ENCODE data around the gene SYNPO2.

DNA sequence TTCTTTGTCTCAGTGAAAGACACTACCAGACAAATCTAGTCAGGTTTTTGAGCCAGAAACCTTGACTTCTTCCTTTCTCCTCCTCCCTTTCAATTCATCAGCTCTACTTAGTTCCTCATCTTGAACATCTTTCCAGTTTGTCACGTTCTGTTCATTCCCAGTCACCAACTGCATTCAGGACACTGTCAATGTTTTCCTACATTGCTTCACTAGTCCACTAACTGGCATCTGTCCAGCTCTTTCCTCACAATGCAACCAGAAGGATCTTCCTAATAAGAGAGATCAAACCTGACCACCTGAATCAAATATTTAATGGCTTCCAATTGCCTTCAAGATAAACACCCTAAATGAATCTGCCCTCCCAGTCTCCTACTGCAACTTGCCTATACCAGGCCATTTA lies 52.5 kb downstream of the SYNPO2 start:
- TF ChIP-seq, protein P1, sequence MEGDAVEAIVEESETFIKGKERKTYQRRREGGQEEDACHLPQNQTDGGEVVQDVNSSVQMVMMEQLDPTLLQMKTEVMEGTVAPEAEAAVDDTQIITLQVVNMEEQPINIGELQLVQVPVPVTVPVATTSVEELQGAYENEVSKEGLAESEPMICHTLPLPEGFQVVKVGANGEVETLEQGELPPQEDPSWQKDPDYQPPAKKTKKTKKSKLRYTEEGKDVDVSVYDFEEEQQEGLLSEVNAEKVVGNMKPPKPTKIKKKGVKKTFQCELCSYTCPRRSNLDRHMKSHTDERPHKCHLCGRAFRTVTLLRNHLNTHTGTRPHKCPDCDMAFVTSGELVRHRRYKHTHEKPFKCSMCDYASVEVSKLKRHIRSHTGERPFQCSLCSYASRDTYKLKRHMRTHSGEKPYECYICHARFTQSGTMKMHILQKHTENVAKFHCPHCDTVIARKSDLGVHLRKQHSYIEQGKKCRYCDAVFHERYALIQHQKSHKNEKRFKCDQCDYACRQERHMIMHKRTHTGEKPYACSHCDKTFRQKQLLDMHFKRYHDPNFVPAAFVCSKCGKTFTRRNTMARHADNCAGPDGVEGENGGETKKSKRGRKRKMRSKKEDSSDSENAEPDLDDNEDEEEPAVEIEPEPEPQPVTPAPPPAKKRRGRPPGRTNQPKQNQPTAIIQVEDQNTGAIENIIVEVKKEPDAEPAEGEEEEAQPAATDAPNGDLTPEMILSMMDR (IDR thresholded peaks at IDR 0.05): no peak
- TF ChIP-seq EZH2 (IDR thresholded peaks at IDR 0.05): no peak
